Fibroblast of skin of left quadriceps (primary cell): ENCODE results near the gene PRKAR1A.
"Not testable (repeated sequence)": the region's sequence is repeated elsewhere in the genome, so short reads cannot be mapped to it uniquely, and the experiment has no call there.

ENCODE experiments used
- DNase-seq, 2 experiments: peaks; one replicate each; pipeline ENCODE4 v3.0.0-alpha.2; 2013; ENCODE audit warnings: low read depth in 2 of 2

The PRKAR1A gene

GRCh38 chr17:68579194-68579927 lies 67.1 kb downstream of the PRKAR1A start:
- no peak for DNase-seq

DNA sequence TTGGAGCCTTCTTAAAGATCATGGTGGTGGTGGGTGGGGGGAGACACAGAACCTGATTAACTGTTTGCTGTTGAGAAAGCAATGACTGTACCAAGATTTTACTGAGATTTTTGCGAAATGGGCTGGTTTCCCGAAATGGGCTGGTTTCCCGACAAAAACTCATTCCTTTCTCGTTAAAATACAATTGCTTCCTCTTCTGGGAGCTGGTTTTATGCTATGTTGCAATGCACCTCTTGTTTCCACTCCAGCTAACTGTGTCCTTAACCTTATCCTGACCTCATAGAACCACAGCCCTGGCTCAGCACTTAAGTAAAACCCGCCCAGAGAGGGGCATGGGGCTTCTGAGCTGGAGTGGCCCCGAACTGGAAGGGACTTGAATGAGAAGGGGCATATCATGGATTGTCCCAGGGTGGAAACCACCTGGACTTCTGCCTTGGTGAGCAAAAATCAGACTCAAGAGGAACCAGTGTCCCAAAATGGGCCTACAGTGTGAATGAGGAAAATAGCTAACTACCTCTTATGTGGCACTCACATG lies 68.1 kb downstream of the PRKAR1A start:
- DNase-seq: peak; percentile 45 to 52

DNA sequence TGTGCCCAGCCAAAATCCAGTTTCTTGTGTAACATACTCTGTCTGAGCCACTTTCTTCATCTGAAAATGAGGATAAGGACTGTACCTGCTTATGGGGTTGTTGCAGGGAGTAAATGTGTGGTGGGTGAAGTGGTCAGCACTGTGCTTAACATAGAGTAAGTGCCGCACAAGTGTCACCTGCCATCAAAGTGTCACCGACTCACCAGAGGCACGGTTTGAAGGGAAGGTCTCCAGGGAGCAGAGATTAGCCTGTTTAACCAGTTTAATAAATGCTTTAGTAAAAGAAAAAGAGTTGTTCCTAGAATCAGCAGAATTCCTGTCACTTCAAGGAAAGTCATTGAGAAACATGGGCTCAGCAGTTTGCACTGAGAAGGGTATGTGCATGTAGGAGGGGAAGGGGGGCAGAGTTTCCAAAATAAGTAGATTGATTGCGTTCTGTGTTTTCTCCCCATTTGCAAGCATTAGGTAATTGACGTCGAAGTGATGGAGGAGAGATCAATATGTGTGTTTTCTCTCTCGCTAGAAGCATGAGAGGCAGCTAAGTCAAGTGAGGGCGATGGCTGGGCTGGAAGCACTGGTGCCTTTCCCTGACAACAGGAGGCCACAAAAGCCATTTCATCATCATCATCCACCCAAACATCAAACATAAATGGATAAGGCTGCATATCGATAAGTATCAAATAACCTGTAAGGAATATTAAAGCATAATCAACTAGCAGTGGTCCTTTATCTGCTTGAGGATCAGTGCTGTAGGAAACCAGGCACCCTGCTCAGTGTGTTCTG lies 69.8 kb downstream of the PRKAR1A start:
- DNase-seq: no peak

GRCh38 chr17:68582867-68583266 lies 70.6 kb downstream of the PRKAR1A start:
- DNase-seq: not testable (repeated sequence)

GRCh38 chr17:68584581-68585303 lies 72.5 kb downstream of the PRKAR1A start:
- no peak for DNase-seq

GRCh38 chr17:68585643-68586042 lies 73.4 kb downstream of the PRKAR1A start:
- DNase-seq: no peak

DNA sequence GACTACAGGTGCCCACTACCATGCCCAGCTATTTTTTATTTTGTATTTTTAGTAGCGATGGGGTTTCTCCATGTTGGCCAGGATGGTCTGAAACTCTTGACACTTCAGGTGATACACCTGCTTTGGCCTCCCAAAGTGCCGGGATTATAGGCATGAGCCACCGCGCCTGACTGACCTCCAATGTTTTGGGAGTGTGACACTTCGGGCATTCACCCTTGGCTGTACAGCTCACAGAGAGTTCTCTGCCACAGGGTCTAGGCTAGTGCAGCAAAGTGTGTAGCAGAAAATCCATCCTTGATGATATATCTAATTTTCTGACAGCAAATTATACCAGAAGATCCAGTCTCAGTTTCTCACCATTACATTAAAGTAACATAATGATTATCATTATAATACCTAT lies 74.8 kb downstream of the PRKAR1A start:
- no peak for DNase-seq

GRCh38 chr17:68587847-68588246 lies 75.6 kb downstream of the PRKAR1A start:
- DNase-seq: no peak

DNA sequence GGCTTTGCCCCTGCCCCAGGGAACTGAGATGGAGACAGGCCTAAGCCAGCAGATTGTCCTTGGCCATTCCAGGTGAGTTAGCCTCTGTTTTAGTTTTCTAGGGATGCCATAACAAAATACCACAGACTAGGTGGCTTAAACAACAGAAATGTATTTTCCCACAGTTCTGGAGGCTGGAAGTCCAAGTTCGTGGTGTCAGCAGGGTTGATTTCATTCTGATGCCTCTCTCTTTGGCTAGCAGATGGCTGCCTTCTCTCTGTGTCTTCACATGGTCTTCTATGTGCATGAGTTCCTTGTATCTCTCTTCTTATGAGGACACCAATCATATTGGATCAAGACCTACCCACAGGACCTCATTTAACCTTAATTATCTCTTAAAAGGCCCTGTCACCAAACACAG lies 76.1 kb downstream of the PRKAR1A start:
- no peak for DNase-seq

GRCh38 chr17:68589086-68589485 lies 76.9 kb downstream of the PRKAR1A start:
- DNase-seq: no peak

- no peak for DNase-seq
These were observed 79.4 kb downstream of the PRKAR1A start for GRCh38 chr17:68591583-68591982.

GRCh38 chr17:68592009-68592408 lies 79.8 kb downstream of the PRKAR1A start:
- no peak for DNase-seq

DNA sequence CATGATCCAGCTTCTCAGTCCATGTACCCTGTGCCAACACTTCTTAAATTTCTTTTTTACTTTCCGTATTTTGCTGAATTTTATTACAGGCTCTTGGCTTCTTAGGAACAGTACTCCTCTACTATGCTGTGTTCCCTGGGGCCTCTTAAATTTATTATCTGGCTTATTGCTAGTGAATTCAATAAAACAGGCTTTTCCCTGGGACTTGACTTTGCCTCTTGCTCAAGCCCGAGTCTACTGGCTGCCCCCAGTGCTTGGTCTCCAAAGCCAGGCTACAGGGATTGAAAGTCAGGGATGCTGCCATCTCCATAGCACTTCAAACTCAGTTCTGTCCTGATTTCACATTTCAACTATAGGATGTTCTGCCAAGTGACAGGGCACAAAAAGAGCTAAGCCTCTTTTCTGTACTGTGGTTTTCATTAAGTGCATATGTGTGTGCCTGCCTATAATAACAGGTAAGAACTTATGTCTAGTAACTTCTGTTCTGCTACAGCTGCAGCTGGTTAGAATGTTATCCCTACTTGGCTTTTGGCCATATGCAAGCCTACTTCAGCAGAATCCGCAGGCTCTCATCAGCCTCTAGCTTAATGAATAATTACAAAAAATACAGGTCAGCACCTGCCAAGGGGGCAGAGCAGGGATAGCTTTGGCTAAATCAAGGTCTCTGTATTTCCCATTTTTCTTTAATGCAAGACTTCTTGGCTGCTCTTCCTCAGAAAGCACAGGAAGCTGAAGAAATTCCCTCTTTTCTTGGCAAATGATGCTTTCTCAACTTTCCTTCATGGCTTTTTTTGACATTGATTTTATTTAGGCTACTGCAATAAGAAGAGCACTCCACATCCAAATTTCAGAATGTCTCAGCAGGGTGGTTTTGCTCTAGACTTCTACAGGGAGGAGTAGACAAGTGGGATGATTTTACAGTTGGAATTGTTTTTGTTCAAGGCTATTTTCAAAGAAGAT lies 80.7 kb downstream of the PRKAR1A start:
- no peak for DNase-seq

DNA sequence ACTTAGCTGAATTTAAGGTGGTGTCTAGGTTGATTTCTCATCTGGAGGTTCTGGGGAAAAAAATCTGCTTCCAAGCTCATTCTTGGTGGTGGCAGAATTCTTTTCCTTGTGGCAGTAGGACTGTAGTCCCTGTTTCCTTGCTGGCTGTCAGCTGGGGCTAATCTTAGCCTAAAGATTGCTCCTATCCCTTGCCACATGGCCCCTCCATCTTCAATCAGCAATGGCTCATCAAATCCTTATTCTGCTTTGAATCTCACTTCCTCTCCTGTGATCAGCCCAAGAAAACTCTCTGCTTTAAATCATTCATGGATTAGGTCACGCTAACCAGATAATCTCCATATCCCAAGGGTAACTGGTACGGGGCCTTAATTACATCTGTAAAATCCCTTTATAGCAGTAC lies 82.3 kb downstream of the PRKAR1A start:
- no peak for DNase-seq

DNA sequence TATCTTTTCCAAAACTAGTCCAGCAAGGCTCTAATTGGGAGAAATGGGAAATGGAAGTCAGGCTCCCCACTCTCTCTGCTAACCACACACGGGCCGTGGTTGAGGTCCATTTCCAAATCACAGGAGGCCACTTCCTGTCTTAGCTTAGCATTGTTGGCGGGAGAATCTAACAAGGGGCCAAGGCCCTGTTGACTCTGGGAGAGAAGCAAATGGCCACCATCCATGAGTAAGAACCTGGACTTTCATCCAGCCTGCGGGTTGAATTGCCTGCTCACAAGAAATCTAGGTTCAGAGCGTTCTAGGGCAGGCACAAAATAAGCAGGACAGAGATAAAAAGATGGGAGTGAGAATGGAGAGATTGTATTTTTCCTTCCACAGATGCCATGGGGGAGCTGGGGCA lies 83.3 kb downstream of the PRKAR1A start:
- no peak for DNase-seq

DNA sequence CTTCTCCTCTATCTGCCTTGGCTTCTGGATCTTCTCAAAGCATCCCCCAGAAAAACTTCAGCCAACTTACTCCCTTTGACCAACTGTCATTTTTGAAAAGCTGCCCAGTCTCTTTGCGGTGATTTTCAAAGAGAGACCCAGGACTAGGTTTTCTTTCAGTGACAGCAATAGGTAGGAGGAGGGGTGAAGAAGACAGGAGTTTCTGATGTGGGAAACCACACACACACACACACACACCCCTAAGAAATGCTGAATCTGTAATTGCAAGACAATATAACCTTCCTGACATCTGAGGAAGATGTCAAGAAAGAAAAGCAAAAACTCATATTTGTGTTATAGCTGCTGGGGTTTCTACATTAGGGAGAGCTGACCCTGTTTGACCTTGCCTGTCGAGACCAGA lies 83.8 kb downstream of the PRKAR1A start:
- DNase-seq: no peak

DNA sequence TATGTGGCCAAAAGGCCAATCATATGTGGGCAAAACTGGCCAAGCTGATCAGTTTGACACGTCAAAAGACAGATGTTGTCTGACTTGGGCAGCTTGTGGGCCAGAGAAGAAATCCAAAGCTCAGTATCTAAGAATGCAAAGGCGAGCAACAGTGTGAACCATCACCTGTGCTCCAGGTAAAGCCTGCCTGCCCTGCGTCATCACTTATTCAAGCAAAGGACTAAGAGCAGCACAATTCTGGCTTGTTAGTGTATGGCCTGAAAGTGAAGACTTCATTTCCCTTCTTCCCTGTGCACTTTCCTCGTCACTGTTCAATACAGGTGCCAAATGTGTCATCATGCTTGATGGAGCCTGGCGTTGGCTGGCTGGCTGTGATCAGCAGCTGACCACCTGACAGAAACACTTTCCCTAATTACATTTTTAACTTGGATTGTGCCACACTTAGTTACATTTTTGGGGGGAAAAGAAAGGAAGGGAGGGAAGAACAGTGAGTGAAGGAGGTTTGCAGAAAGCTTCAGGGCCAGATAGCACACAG lies 84.2 kb downstream of the PRKAR1A start:
- DNase-seq: no peak

DNA sequence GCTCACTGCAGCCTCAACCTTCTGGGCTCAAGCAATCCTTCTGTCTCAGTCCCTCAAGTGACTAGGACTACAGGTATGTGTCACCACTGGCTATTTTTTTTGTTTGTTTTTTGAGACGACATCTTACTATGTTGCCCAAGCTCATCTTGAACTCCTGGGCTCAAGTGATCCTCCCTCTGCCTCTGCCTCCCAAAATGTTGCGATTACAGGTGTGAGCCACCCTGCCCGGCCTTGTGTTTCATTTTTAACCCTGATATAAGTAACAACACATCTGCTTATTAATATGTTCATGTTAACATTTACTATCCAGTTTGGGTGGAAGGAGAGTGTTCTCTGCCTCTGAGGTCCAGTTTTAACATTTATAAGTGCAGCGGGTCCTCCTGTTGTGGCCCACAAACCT lies 85.8 kb downstream of the PRKAR1A start:
- DNase-seq: no peak

DNA sequence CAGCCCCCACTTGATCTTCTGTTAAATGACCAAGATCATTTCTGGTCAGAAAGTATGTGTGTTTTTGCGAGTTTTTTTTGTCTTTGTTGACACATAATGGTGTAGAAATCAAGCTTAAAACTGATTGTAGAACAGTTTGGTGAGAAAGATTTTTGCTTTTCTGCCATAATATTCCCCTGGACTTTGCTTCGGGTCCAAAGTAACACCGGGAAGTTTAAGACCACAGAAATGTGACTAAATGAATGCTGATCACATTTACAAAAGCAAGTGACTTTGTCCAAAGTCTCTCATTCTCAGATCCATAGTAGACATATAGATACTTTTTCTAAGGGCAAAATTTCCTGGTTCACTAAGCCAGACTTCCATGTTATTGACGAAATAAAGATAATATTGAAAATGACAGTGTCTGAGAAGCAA lies 86.3 kb downstream of the PRKAR1A start:
- DNase-seq: no peak

DNA sequence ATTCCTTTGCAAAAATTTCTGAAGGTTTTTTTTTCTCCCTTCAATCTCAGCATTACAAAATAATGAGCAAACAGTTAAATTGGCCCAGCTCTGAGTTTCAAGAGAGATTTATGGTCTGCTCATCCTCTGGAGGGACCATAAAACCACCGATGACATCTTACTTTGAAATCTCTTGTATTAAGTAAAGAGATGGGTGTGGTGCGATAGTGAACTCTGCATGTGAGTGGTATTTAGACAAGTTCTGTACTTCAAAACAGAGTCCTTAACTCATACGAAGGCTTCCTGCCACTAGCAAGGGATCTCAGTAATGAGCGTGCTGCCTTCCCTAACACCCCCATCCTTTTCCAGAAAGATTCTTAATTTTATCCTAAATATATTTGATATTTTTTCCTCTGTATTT lies 86.9 kb downstream of the PRKAR1A start:
- DNase-seq: peak; percentile 62 to 68

DNA sequence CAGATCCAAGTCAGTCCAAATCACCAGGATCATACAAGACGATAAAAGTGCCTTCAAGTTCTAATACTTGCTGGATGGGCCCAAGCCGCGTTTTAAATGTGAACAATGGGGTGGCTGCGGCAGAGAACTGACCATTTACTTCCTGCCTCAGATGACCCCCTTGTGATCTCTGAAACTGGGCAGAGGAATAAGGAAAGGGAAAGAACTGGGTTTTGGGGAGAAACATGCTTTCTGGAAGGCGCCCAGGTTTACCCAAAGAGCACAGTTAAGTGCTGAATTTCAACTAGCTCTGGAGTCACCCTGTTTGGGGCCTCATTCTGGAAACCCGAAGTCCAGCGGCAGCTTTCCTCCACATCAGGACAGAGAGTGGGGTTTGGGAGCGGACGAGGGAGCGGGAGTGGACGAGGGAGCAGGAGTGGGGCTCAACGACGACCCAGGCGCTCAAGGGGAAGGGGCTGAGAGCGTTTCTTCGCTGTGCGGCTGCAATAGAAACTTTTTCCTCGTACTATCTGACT lies 87.4 kb downstream of the PRKAR1A start:
- DNase-seq: no peak
